ENCODE measurements around the gene FRMD4A. TPM values are rescaled to one million over a fixed set of nuclear protein-coding genes. Genes with fewer than 3 reads are reported as not detected.
A peak's percentile ranks its signal among the peaks of the same experiment; 100 is the strongest.

Gene FRMD4A
- total and polyA plus RNA-seq, 10 of the 15 experiments (the other 5 are each of a cell fraction or from before 2014, with no cell fraction given) = 17.8 to 75.2 (median 39.1) TPM

DNA sequence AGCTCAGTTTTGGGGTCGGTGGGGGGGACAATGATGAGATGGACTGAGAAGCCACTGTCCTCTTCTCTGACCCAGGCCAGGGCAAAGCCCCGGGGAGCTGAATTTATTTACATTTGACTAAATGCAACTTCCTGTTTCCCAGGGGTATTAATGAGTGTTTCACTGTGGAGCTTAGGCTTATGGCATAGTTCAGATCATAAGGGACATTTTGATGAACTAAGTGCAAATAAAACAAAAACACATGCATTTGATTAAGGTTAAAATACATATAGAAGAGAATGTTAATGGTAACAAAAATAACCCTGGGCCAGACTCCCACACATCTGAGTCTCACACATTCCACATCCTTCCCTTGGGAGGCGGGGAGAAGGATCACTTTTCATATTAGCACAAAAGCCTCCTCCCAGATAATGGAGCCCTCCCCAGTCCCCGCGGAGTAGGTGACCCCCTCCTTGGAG is 320.6 kb downstream of the FRMD4A start:
- RAD21 ChIA-PET (ENCODE audit: unreplicated experiment) = interaction anchor here (0.5 to 1.8 kb wide), 17 partner anchors 9 to 232 kb away, joined by 3 to 9 read pairs (median 4); no protein-coding TSS in a partner anchor

More for the DNA sequence above, 320.6 kb downstream of the FRMD4A start:
- Histone ChIP-seq H2AFZ (ENCODE audit: control insufficient read depth, low read depth, low read length) (no peak overlapping the region), H3K27me3 (replicated peaks in 1 of 2; ENCODE audit: control insufficient read depth in 2 of 2, insufficient read depth in 2 of 2, low read length in 1 of 2) (peaks cover 0 to 3% of the 10 kb centered on the region in 2 experiments; a peak in 1 of 4 replicates), H3K27ac (ENCODE audit: control insufficient read depth, insufficient read depth) (peak overlapping the region; percentile 72), H4K20me1 (ENCODE audit: control insufficient read depth, insufficient read depth) (no peaks in the 10 kb centered on the region), H3K4me1 (ENCODE audit: control insufficient read depth, insufficient read depth, low read length) (peaks cover 11% of the 10 kb centered on the region), H3K36me3 (ENCODE audit: control insufficient read depth in 2 of 2, insufficient read depth in 2 of 2, low read length in 1 of 2) (no peaks in the 10 kb centered on the region), H3K4me3 (no peak overlapping the region), H3K4me2 (ENCODE audit: control insufficient read depth, insufficient read depth) (peak overlapping the region; percentile 68; the same call in 1 of the 2 replicates), H3K79me2 (ENCODE audit: control insufficient read depth, insufficient read depth, low read length) (peaks cover 32% of the 10 kb centered on the region), H3K9ac (ENCODE audit: control insufficient read depth, insufficient read depth, low read length) (peak overlapping the region; percentile 46; the same call in 1 of the 2 replicates), H3K9me3 (replicated peaks; ENCODE audit: control insufficient read depth, insufficient read depth, low read length) (no peaks in the 10 kb centered on the region; the same call in 2 of the 3 replicates)
- intact Hi-C loops (cut with micrococcal nuclease; ENCODE audit: unreplicated experiment) (no loop called here), in situ Hi-C loops (cut with MboI) (no loop called here)
- peak; percentile 43 for ATAC-seq
- 21% methylated on average over 5 of the region's 5 CpGs for WGBS (ENCODE audit: insufficient coverage, insufficient replicate concordance, low lambda C conversion rate, missing lambda C conversion rate)
- DNase-seq (ENCODE audit: low read depth, low spot score) = no peak
- ChIA-PET CTCF (interaction anchor here (0.8 to 1.3 kb wide), 4 partner anchors 9 to 221 kb away, joined by 3 to 4 read pairs (median 3); no protein-coding TSS in a partner anchor), SMC1A (ENCODE audit: uncharacterized antibody, unreplicated experiment) (interaction anchor here (0.7 to 5.9 kb wide), 11 partner anchors 13 to 259 kb away, joined by 3 to 70 read pairs (median 3); no protein-coding TSS in a partner anchor), POLR2A (interaction anchor here (0.5 to 2.1 kb wide), 7 partner anchors 14 to 253 kb away, joined by 3 to 7 read pairs (median 3); no protein-coding TSS in a partner anchor)
- BruUV-seq (replicated peaks) = TSS peak; percentile 81
- TF ChIP-seq ZNF274 (IDR thresholded peaks at IDR 0.05; ENCODE audit: insufficient read depth, insufficient read length) (no peak), PAX5 (IDR thresholded peaks at IDR 0.05; ENCODE audit: borderline replicate concordance, low read depth, low read length) (no peak), MEF2B (IDR thresholded peaks at IDR 0.05; ENCODE audit: partially characterized antibody, poor library complexity, severe bottlenecking) (peak; percentile 97), SPI1 (IDR thresholded peaks at IDR 0.05; ENCODE audit: borderline replicate concordance, insufficient read depth, low read depth, low read length) (peak; percentile 31; the same call in 1 of the 2 replicates), TBL1XR1 (IDR thresholded peaks at IDR 0.05; ENCODE audit: low read depth, low read length) (0 out of 2 replicates have a peak, but pooled peaks have one; percentile 19), NR2F1 (conservative IDR thresholded peaks at IDR 0.05) (0 out of 2 replicates have a peak, but pooled peaks have one; percentile 44), FOS (IDR thresholded peaks at IDR 0.05; ENCODE audit: borderline replicate concordance, extremely low read depth, insufficient read length) (no peak), TCF12 (IDR thresholded peaks at IDR 0.05; ENCODE audit: low read depth, low read length) (0 out of 2 replicates have a peak, but pooled peaks have one; percentile 58)
- TF ChIP-seq, protein P1, sequence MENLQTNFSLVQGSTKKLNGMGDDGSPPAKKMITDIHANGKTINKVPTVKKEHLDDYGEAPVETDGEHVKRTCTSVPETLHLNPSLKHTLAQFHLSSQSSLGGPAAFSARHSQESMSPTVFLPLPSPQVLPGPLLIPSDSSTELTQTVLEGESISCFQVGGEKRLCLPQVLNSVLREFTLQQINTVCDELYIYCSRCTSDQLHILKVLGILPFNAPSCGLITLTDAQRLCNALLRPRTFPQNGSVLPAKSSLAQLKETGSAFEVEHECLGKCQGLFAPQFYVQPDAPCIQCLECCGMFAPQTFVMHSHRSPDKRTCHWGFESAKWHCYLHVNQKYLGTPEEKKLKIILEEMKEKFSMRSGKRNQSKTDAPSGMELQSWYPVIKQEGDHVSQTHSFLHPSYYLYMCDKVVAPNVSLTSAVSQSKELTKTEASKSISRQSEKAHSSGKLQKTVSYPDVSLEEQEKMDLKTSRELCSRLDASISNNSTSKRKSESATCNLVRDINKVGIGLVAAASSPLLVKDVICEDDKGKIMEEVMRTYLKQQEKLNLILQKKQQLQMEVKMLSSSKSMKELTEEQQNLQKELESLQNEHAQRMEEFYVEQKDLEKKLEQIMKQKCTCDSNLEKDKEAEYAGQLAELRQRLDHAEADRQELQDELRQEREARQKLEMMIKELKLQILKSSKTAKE (IDR thresholded peaks at IDR 0.05; ENCODE audit: low read depth, poor library complexity, severe bottlenecking) = no peak
- TF ChIP-seq, protein P2, sequence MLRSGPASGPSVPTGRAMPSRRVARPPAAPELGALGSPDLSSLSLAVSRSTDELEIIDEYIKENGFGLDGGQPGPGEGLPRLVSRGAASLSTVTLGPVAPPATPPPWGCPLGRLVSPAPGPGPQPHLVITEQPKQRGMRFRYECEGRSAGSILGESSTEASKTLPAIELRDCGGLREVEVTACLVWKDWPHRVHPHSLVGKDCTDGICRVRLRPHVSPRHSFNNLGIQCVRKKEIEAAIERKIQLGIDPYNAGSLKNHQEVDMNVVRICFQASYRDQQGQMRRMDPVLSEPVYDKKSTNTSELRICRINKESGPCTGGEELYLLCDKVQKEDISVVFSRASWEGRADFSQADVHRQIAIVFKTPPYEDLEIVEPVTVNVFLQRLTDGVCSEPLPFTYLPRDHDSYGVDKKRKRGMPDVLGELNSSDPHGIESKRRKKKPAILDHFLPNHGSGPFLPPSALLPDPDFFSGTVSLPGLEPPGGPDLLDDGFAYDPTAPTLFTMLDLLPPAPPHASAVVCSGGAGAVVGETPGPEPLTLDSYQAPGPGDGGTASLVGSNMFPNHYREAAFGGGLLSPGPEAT (IDR thresholded peaks at IDR 0.05; ENCODE audit: low read depth) = no peak
- FAIRE-seq = no peak

Measured in GM12878 (cell line).